GM12878 (cell line): ENCODE data around the gene XRCC2. TPM values are rescaled to one million over a fixed set of nuclear protein-coding genes. Genes with fewer than 3 reads are reported as not detected.
A peak's percentile ranks its signal among the peaks of the same experiment; 100 is the strongest.

ENCODE experiments used
- ATAC-seq: fragments of 200-7000 bp; cut with Tn5 transposase; 3 replicates; pipeline ENCODE4 v1.9.1; 2020; ENCODE audit warnings: mild to moderate bottlenecking, moderate library complexity
- BruUV-seq: library from RNA; stranded (reverse); fragments of 400-500 nt; replicated peaks from 2 replicates; lab custom pipeline; 2021; lab: Mats Ljungman, UMichigan
- CTCF ChIA-PET: fragments of 300-600 bp; sonication (Branson Sonifier 250); formaldehyde crosslinking; extraction: SDS; loops from one replicate; lab custom pipeline; 2021; ENCODE audit warnings: inconsistent platforms; lab: Yijun Ruan, JAX
- POLR2A ChIA-PET: fragments of 350-600 bp; formaldehyde crosslinking; extraction: SDS; loops from one replicate; lab custom pipeline; 2021; ENCODE audit warnings: inconsistent platforms; lab: Charles Lee
- RAD21 ChIA-PET: fragments of 300-600 bp; sonication (Branson Sonifier 250); formaldehyde crosslinking; loops from one replicate; lab custom pipeline; 2023; ENCODE audit warnings: antibody characterized with exemption; ENCODE audit not compliant: unreplicated experiment; lab: Charles Lee
- SMC1A ChIA-PET: fragments of 300-600 bp; sonication (Branson Sonifier 250); formaldehyde crosslinking; loops from one replicate; lab custom pipeline; 2023; ENCODE audit not compliant: unreplicated experiment, uncharacterized antibody; lab: Charles Lee
- DNase-seq: peaks from one replicate; pipeline ENCODE4 v3.0.0-alpha.2; 2011; ENCODE audit warnings: low read depth, low spot score
- FAIRE-seq: peaks from 3 replicates; lab custom pipeline; 2011; peaks lifted over from hg19 to GRCh38; lab: Jason Lieb, UNC
- H2AFZ ChIP-seq: 2 replicates; pipeline ENCODE4 v1.6.0; 2011; ENCODE audit warnings: low read depth, low read length, control low read depth; ENCODE audit not compliant: control insufficient read depth
- H3K27ac ChIP-seq: 2 replicates; pipeline ENCODE4 v1.5.1; 2011; ENCODE audit warnings: control low read depth; ENCODE audit not compliant: control insufficient read depth, insufficient read depth
- H3K27me3 ChIP-seq, 2 experiments: replicated peaks in 1 of 2; 2 replicates each; pipeline versions ENCODE4 v1.6.0 to v1.6.1; 2011; ENCODE audit warnings: low read length in 1 of 2; ENCODE audit not compliant: control insufficient read depth in 2 of 2, insufficient read depth in 2 of 2
- H3K36me3 ChIP-seq, 2 experiments: 2 replicates each; pipeline ENCODE4 v1.5.1; 2011; ENCODE audit warnings: low read length in 1 of 2; ENCODE audit not compliant: control insufficient read depth in 2 of 2, insufficient read depth in 2 of 2
- H3K4me1 ChIP-seq: 2 replicates; pipeline ENCODE4 v1.6.1; 2011; ENCODE audit warnings: mild to moderate bottlenecking, low read length, moderate library complexity, mixed read lengths; ENCODE audit not compliant: control insufficient read depth, insufficient read depth
- H3K4me2 ChIP-seq: 2 replicates; pipeline ENCODE4 v1.6.0; 2011; ENCODE audit warnings: control low read depth; ENCODE audit not compliant: control insufficient read depth, insufficient read depth
- H3K4me3 ChIP-seq: fragments of 200-600 bp; sonication (generic); 2 replicates; pipeline ENCODE4 v1.5.1; 2016
- H3K79me2 ChIP-seq: 2 replicates; pipeline ENCODE4 v1.6.0; 2011; ENCODE audit warnings: low read length; ENCODE audit not compliant: control insufficient read depth, insufficient read depth
- H3K9ac ChIP-seq: 2 replicates; pipeline ENCODE4 v1.8.0; 2011; ENCODE audit warnings: low read length, control low read depth, mixed read lengths; ENCODE audit not compliant: control insufficient read depth, insufficient read depth
- H3K9me3 ChIP-seq: replicated peaks from 3 replicates; pipeline ENCODE4 v1.5.1; 2011; ENCODE audit warnings: mild to moderate bottlenecking, low read length; ENCODE audit not compliant: control insufficient read depth, insufficient read depth
- H4K20me1 ChIP-seq: 2 replicates; pipeline ENCODE4 v1.6.0; 2011; ENCODE audit not compliant: control insufficient read depth, insufficient read depth
- CBX5 ChIP-seq: sonication (generic); IDR thresholded peaks from 2 replicates; pipeline ENCODE4 v1.6.1; 2016; ENCODE audit warnings: low read depth, moderate library complexity, mild to moderate bottlenecking, inconsistent platforms
- IKZF1 ChIP-seq: fragments of 450-650 bp; conservative IDR thresholded peaks from 2 replicates; pipeline ENCODE4 v1.6.1; 2017; ENCODE audit warnings: antibody characterized with exemption, mild to moderate bottlenecking
- IKZF2 ChIP-seq, 2 experiments: fragments of 450-650 bp; IDR thresholded peaks; 2 replicates each; pipeline ENCODE4 v1.6.1; 2017; ENCODE audit warnings: mild to moderate bottlenecking in 2 of 2, moderate library complexity in 2 of 2
- MXI1 ChIP-seq: fragments of 150-350 bp; IDR thresholded peaks from 2 replicates; pipeline ENCODE4 v1.6.1; 2011; ENCODE audit warnings: low read depth, mild to moderate bottlenecking, inconsistent platforms, low read length, improper control_type of control experiment
- NFXL1 ChIP-seq: fragments of 450-650 bp; IDR thresholded peaks from 2 replicates; pipeline ENCODE4 v1.6.1; 2017; ENCODE audit warnings: antibody characterized with exemption, mild to moderate bottlenecking, borderline replicate concordance
- RUNX3 ChIP-seq: IDR thresholded peaks from 2 replicates; pipeline ENCODE4 v1.6.1; 2012; ENCODE audit warnings: low read length, inconsistent platforms
- WGBS: methylation state at CpG from one replicate; pipeline ENCODE4 v1.1.6; 2016; ENCODE audit warnings: low lambda C conversion rate; ENCODE audit not compliant: insufficient replicate concordance, insufficient coverage; ENCODE audit errors: missing lambda C conversion rate; 5-methylcytosine and 5-hydroxymethylcytosine counted together
- in situ Hi-C: fragments of 300-500 bp; cut with MboI; formaldehyde crosslinking; loops from 9 replicates; pipeline ENCODE4 v1.14.3; 2018; ENCODE audit warnings: mixed read lengths
- intact Hi-C: fragments of 100-400 bp; cut with micrococcal nuclease; formaldehyde crosslinking; loops from one replicate; pipeline ENCODE4 v1.14.2; 2022; ENCODE audit not compliant: unreplicated experiment
- polyA plus RNA-seq, 11 experiments: library from polyadenylated mRNA; depleted of rRNA in 4 of 11; unstranded in 6 of 11; stranded (reverse) in 5 of 11; fragments of >200 nt; fragmentation: Nextera tagmentation in 4 of 11; fragmentation: Illumina TruSeq in 1 of 11; extraction: Ambion mirVana in 4 of 11; extraction: Trizol in 1 of 11; gene quantifications; 1 replicate in 1 of 11; 2 replicates in 10 of 11; pipeline versions ENCODE4 v1.2.1 to v1.2.3, GENCODE V29; 2011 to 2016; ENCODE audit warnings: inconsistent platforms in 2 of 11, missing spikeins in 2 of 11, low read depth in 1 of 11
- total RNA-seq, 4 experiments: library from RNA; depleted of rRNA in 3 of 4; stranded (reverse); fragments of >200 nt in 3 of 4; fragmentation: Illumina TruSeq in 1 of 4; extraction: Trizol in 1 of 4; gene quantifications; 2 replicates each; pipeline versions ENCODE4 v1.2.1 to v1.2.3, GENCODE V29; 2013 to 2021
- TF ChIP-seq, protein P1 (sequence below): IDR thresholded peaks from 2 replicates; pipeline ENCODE4 v1.6.1; 2012; ENCODE audit warnings: mild to moderate bottlenecking, low read depth, low read length
- TF ChIP-seq, protein P2 (sequence below): fragments of 450-650 bp; IDR thresholded peaks from 2 replicates; pipeline ENCODE4 v1.6.1; 2014; ENCODE audit warnings: mild to moderate bottlenecking

XRCC2 gene
- total and polyA plus RNA-seq, 10 of the 15 experiments (the other 5 are each of a cell fraction or from before 2014, with no cell fraction given): 4.8 to 21.4 (median 13.9) TPM

DNA sequence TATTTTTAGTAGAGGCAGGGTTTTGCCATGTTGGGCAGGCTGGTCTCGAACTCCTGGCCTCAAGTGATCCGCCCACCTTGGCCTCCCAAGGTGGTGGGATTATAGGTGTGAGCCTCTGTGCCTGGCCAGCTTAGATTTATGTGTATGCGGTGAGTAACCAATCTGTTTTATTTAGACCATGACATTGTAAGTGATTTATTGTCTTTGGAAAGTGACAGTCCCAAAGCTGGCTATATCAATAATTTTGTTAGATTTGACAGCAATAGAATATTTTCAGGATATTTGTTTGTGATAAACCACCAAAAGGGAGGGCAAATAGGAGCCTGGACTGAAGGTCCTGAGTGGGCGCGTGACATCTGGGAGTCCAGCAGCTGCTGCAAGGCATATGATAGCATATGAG, 75.7 kb downstream of the XRCC2 start (continued):
- TF ChIP-seq, protein P1, sequence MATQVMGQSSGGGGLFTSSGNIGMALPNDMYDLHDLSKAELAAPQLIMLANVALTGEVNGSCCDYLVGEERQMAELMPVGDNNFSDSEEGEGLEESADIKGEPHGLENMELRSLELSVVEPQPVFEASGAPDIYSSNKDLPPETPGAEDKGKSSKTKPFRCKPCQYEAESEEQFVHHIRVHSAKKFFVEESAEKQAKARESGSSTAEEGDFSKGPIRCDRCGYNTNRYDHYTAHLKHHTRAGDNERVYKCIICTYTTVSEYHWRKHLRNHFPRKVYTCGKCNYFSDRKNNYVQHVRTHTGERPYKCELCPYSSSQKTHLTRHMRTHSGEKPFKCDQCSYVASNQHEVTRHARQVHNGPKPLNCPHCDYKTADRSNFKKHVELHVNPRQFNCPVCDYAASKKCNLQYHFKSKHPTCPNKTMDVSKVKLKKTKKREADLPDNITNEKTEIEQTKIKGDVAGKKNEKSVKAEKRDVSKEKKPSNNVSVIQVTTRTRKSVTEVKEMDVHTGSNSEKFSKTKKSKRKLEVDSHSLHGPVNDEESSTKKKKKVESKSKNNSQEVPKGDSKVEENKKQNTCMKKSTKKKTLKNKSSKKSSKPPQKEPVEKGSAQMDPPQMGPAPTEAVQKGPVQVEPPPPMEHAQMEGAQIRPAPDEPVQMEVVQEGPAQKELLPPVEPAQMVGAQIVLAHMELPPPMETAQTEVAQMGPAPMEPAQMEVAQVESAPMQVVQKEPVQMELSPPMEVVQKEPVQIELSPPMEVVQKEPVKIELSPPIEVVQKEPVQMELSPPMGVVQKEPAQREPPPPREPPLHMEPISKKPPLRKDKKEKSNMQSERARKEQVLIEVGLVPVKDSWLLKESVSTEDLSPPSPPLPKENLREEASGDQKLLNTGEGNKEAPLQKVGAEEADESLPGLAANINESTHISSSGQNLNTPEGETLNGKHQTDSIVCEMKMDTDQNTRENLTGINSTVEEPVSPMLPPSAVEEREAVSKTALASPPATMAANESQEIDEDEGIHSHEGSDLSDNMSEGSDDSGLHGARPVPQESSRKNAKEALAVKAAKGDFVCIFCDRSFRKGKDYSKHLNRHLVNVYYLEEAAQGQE: no peak
- TF ChIP-seq MXI1 (no peak), IKZF2 (IDR thresholded peaks at IDR 0.05) (no peak)
- TF ChIP-seq, protein P2, sequence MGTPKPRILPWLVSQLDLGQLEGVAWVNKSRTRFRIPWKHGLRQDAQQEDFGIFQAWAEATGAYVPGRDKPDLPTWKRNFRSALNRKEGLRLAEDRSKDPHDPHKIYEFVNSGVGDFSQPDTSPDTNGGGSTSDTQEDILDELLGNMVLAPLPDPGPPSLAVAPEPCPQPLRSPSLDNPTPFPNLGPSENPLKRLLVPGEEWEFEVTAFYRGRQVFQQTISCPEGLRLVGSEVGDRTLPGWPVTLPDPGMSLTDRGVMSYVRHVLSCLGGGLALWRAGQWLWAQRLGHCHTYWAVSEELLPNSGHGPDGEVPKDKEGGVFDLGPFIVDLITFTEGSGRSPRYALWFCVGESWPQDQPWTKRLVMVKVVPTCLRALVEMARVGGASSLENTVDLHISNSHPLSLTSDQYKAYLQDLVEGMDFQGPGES: no peak
- TF ChIP-seq, all 136 proteins: peak for 0

DNA sequence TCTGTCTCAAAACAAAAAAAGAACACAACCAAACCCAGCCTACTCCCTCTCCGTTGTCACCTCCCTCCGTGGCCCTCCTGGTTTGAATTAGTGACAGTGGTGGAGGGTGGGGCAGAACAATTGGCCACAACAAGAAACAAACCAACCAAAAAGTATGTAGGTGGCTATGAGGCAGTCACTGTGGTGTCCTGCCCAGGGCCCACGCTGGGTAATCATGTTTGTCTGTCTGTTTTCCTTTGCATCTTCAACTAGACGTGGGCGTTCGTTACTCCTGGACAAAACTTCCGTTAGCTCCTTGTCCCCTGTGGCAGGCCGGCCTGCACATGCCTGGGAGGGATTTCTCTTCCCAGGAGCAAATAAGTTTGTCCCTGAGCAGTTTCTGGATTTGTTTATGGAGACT, 78.4 kb downstream of the XRCC2 start:
- Histone ChIP-seq H3K9me3 (no peaks in the 10 kb centered on the region), H3K36me3 (no peaks in the 10 kb centered on the region), H3K4me1 (no peaks in the 10 kb centered on the region), H4K20me1 (no peaks in the 10 kb centered on the region), H3K27ac (no peak overlapping the region), H2AFZ (no peak overlapping the region), H3K4me3 (no peak overlapping the region), H3K4me2 (no peak overlapping the region), H3K9ac (no peak overlapping the region), H3K27me3 (no peaks in the 10 kb centered on the region), H3K79me2 (no peaks in the 10 kb centered on the region)
- ChIA-PET CTCF (interaction anchor here (2.1 kb wide), 1 partner anchor 9 kb away, joined by 8 read pairs; no protein-coding TSS in a partner anchor), SMC1A (interaction anchor here (3.6 kb wide), 1 partner anchor 22 kb away, joined by 19 read pairs; no protein-coding TSS in a partner anchor), POLR2A (interaction anchor here (0.5 kb wide), 1 partner anchor 96 kb away, joined by 4 read pairs; no protein-coding TSS in a partner anchor), RAD21 (interaction anchor here (1.5 kb wide), 1 partner anchor 109 kb away, joined by 6 read pairs; no protein-coding TSS in a partner anchor)
- no peak for FAIRE-seq
- ATAC-seq: peak; percentile 70
- WGBS: 51% methylated on average over 8 of the region's 8 CpGs
- no TSS peak for BruUV-seq
- 0 out of 2 replicates have a peak, but pooled peaks have one; percentile 15 for TF ChIP-seq IKZF1
- TF ChIP-seq RUNX3: peak; percentile 9; the same call in 1 of the 2 replicates
- no peak for TF ChIP-seq NFXL1
- no peak for TF ChIP-seq CBX5
- no peak for DNase-seq
- intact Hi-C loops (no loop called here), in situ Hi-C loops (no loop called here)
